HAP-1 (cell line): ENCODE data around the gene INHBE.

ENCODE experiments used
- DNase-seq, 2 experiments: peaks; one replicate each; pipeline ENCODE4 v3.0.0-alpha.2; 2016 to 2020; ENCODE audit warnings: low spot score in 2 of 2
- H3K27me3 ChIP-seq: fragments of 250-450 bp; sonication (Bioruptor Pico); 2 replicates; pipeline ENCODE4 v1.5.1; 2020; ENCODE audit warnings: low read depth, mild to moderate bottlenecking, moderate library complexity
- H3K36me3 ChIP-seq: fragments of 250-450 bp; sonication (Bioruptor Pico); replicated peaks from 2 replicates; pipeline ENCODE4 v1.5.1; 2020; ENCODE audit warnings: mild to moderate bottlenecking
- H3K4me1 ChIP-seq: fragments of 250-450 bp; sonication (Bioruptor Pico); 2 replicates; pipeline ENCODE4 v1.5.1; 2020; ENCODE audit warnings: mild to moderate bottlenecking
- H3K4me3 ChIP-seq: fragments of 250-450 bp; sonication (Bioruptor Pico); 2 replicates; pipeline ENCODE4 v1.5.1; 2020; ENCODE audit warnings: mild to moderate bottlenecking, moderate library complexity
- H3K9me3 ChIP-seq: fragments of 250-450 bp; sonication (Bioruptor Pico); 2 replicates; pipeline ENCODE4 v1.5.1; 2020; ENCODE audit warnings: mild to moderate bottlenecking, moderate library complexity
- in situ Hi-C: fragments of 300-500 bp; cut with MboI; formaldehyde crosslinking; loops from 3 replicates; pipeline ENCODE4 v1.14.3; 2020; ENCODE audit warnings: low sequenced_read_pairs, inconsistent platforms, mixed read lengths

INHBE gene

GRCh38 chr12:57460468-57460784 is 5.3 kb downstream of the INHBE start:
- peaks cover 5% of the 10 kb centered on the region; the same call in 1 of the 2 replicates for H3K27me3 ChIP-seq
- H3K36me3 ChIP-seq = no peaks in the 10 kb centered on the region
- H3K9me3 ChIP-seq = no peaks in the 10 kb centered on the region
- peak overlapping the region; percentile 49 for H3K4me3 ChIP-seq
- in situ Hi-C loops = no loop called here
- H3K4me1 ChIP-seq = peaks cover 11% of the 10 kb centered on the region
- peak in 1 of 2 experiments; percentile 27 for DNase-seq

- H3K36me3 ChIP-seq = no peaks in the 10 kb centered on the region
- peaks cover 5% of the 10 kb centered on the region; the same call in 1 of the 2 replicates for H3K27me3 ChIP-seq
- in situ Hi-C loops = no loop called here
- no peaks in the 10 kb centered on the region for H3K9me3 ChIP-seq
- H3K4me1 ChIP-seq = peaks cover 11% of the 10 kb centered on the region
- H3K4me3 ChIP-seq = peak overlapping the region; percentile 49
- DNase-seq = peak in 1 of 2 experiments; percentile 48
Observed at GRCh38 chr12:57460841-57461275, 5.8 kb downstream of the INHBE start.

DNA sequence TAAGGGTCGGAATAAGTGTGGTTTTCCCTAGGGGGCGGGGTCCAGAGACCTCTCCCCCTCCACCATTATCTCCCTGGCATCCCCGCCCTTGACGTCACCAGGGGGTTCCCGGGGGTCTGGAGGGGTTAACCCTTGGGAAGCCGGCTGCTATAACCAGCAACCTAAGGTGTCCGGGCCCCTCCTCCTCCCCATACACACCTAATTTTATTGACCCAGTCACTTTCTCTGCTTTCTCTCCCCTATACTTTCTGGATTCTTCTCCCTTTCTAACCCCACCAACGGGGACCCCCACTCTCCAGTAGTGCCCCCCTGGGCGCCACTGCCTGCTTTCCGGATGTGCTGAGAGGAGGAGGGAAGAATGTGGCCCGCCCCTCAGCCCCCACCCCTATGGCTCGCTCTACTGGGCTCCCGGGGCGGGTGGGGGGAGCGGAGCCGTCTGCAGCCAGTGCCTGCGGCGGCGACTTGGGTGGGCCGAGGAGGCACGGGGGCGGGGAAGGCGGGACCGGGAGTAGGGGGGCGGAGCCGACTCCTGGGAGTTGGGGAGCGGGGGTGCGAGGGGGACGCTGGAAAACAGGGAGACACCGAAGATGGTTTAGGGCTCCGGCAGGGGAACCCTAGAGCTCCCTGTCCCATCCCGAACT is 6.3 kb downstream of the INHBE start:
- peak; percentile 55 to 89 for DNase-seq

GRCh38 chr12:57461917-57462250 is 6.8 kb downstream of the INHBE start:
- H3K27me3 ChIP-seq = peaks cover 5% of the 10 kb centered on the region; the same call in 1 of the 2 replicates
- no peaks in the 10 kb centered on the region for H3K36me3 ChIP-seq
- H3K9me3 ChIP-seq = no peaks in the 10 kb centered on the region
- peak overlapping the region; percentile 49 for H3K4me3 ChIP-seq
- in situ Hi-C loops = no loop called here
- DNase-seq = peak in 1 of 2 experiments; percentile 32
- H3K4me1 ChIP-seq = peaks cover 11% of the 10 kb centered on the region

More for the DNA sequence above, 6.3 kb downstream of the INHBE start:
- Histone ChIP-seq H3K4me1 (peaks cover 11% of the 10 kb centered on the region), H3K4me3 (peak overlapping the region; percentile 49), H3K27me3 (peaks cover 5% of the 10 kb centered on the region; the same call in 1 of the 2 replicates), H3K9me3 (no peaks in the 10 kb centered on the region), H3K36me3 (no peaks in the 10 kb centered on the region)
- in situ Hi-C loops = no loop called here

- in situ Hi-C loops = no loop called here
- peak overlapping the region; percentile 49 for H3K4me3 ChIP-seq
- H3K27me3 ChIP-seq = peaks cover 6% of the 10 kb centered on the region; the same call in 1 of the 2 replicates
Observed at GRCh38 chr12:57462251-57462911, 7.3 kb downstream of the INHBE start.

DNA sequence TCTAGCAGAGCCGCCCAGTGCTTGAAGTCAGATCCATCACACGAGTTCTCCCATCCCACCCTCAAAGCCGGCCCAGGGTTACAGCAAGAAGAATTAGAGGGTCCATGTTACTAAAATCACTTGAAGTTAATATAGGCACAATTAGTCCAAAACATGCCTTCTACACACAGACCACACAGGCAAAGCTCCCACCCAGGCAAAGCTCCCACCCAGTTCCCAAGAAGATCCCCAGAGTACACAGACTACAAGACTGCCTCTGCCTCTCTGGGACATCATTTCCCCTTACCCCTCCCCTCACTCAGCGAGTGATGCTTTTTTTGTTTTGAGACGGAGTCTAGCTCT is 7.8 kb downstream of the INHBE start:
- in situ Hi-C loops = no loop called here
- Histone ChIP-seq H3K27me3 (peaks cover 9% of the 10 kb centered on the region; the same call in 1 of the 2 replicates), H3K36me3 (no peaks in the 10 kb centered on the region), H3K4me3 (peak overlapping the region; percentile 49), H3K9me3 (no peaks in the 10 kb centered on the region), H3K4me1 (peaks cover 11% of the 10 kb centered on the region)
- DNase-seq = no peak

More at GRCh38 chr12:57462251-57462911, 7.3 kb downstream of the INHBE start:
- peak; percentile 89 to 95 for DNase-seq
- peaks cover 11% of the 10 kb centered on the region for H3K4me1 ChIP-seq
- H3K9me3 ChIP-seq = no peaks in the 10 kb centered on the region
- no peaks in the 10 kb centered on the region for H3K36me3 ChIP-seq

DNA sequence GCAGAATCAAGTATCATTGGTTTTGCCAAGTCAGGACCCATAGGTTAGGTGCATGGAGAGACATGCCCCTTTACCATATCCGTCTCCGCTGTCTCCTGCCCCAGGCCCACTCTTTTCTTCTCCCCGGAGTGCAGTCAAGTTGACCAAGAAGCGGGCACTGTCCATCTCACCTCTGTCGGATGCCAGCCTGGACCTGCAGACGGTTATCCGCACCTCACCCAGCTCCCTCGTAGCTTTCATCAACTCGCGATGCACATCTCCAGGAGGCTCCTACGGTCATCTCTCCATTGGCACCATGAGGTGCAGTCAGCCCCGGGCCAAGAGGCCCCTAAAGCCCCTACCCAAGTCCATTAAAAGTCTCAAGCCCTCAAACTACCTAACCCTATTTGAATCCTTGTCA is 9.5 kb downstream of the INHBE start:
- Histone ChIP-seq H3K4me3 (no peak overlapping the region), H3K27me3 (peaks cover 9% of the 10 kb centered on the region; the same call in 1 of the 2 replicates), H3K4me1 (peaks cover 5% of the 10 kb centered on the region; the same call in 1 of the 2 replicates), H3K9me3 (no peaks in the 10 kb centered on the region), H3K36me3 (no peaks in the 10 kb centered on the region)
- in situ Hi-C loops = no loop called here
- no peak for DNase-seq

DNA sequence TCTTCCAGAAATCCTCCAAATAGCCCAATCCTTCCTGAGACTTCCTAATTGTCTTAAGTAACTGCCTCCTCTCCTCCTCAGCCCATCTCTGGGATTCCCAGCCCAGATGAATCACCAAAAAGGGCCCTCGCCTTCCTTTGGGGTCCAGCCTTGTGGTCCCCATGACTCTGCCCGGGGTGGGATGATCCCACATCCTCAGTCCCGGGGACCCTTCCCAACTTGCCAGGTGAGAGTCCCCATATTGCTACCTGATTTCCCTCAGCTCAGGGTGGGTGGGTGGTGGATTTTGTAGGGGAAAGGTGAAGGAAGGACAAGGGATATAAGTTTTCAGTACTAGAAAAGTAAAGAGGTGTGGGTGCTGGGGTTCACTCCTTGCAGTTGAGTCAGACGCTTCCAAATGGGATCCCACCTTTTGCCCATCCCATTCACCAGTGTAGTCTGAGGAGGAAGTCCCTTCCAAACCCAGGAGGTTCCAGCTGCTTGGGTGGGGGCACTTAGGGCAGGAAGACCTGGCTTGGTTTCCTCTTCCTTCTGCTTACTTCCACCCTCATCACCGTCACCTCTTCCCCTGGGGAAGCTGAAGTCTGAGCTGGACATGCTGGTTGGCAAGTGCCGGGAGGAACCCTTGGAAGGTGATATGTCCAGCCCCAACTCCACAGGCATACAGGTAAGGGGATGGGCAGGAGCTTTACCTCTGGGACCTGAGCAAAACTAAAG is 10.1 kb downstream of the INHBE start:
- H3K9me3 ChIP-seq = no peaks in the 10 kb centered on the region
- in situ Hi-C loops = no loop called here
- H3K27me3 ChIP-seq = peaks cover 9% of the 10 kb centered on the region; the same call in 1 of the 2 replicates
- H3K4me3 ChIP-seq = no peak overlapping the region
- H3K36me3 ChIP-seq = no peaks in the 10 kb centered on the region
- peaks cover 5% of the 10 kb centered on the region; the same call in 1 of the 2 replicates for H3K4me1 ChIP-seq
- DNase-seq = no peak

GRCh38 chr12:57465747-57466505 is 10.8 kb downstream of the INHBE start:
- in situ Hi-C loops = no loop called here
- no peaks in the 10 kb centered on the region for H3K9me3 ChIP-seq
- no peak overlapping the region for H3K4me3 ChIP-seq
- no peak for DNase-seq
- peaks cover 9% of the 10 kb centered on the region; the same call in 1 of the 2 replicates for H3K27me3 ChIP-seq
- H3K4me1 ChIP-seq = peaks cover 5% of the 10 kb centered on the region; the same call in 1 of the 2 replicates
- no peaks in the 10 kb centered on the region for H3K36me3 ChIP-seq

DNA sequence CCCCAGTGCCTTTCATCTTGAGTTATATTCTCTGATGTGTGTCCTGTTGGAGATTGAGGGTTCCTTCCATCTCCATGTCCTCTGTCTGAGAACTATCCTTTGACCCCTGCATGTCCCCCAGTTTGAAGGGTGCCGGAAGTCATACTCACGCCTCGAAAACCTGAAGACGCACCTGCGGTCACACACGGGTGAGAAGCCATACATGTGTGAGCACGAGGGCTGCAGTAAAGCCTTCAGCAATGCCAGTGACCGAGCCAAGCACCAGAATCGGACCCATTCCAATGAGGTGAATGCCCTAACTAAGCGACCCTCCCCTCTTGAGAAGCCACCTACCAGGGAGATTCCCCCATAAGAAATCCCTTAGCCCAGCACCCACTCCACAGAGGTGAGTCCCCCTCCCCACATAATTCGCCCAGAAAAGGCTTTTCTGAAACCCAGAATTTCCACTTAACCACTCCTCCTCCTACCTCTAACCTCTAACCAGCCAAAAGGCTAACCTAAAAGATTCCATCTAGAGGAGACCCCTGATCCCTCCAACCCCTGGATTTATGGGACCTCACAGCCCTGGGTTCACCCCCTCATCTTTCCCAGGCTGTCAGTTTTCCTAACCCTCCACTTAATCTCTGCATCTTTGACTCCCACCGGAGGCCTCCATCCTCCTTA is 12.2 kb downstream of the INHBE start:
- H3K4me1 ChIP-seq = peaks cover 5% of the 10 kb centered on the region; the same call in 1 of the 2 replicates
- no peak overlapping the region for H3K4me3 ChIP-seq
- no peaks in the 10 kb centered on the region for H3K9me3 ChIP-seq
- peaks cover 12% of the 10 kb centered on the region; the same call in 1 of the 2 replicates for H3K27me3 ChIP-seq
- no peak for DNase-seq
- in situ Hi-C loops = no loop called here
- H3K36me3 ChIP-seq = no peaks in the 10 kb centered on the region

DNA sequence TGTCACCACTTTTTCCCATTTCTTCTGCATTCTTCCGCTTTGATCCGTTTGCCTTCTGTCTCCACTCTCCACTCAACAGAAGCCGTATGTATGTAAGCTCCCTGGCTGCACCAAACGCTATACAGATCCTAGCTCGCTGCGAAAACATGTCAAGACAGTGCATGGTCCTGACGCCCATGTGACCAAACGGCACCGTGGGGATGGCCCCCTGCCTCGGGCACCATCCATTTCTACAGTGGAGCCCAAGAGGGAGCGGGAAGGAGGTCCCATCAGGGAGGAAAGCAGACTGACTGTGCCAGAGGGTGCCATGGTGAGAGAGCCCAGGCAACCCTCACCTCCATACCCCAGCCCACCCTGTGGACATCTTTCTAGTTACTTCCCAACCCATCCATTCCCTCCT is 12.8 kb downstream of the INHBE start:
- H3K36me3 ChIP-seq = no peaks in the 10 kb centered on the region
- no peak for DNase-seq
- no peaks in the 10 kb centered on the region for H3K9me3 ChIP-seq
- in situ Hi-C loops = no loop called here
- no peak overlapping the region for H3K4me3 ChIP-seq
- peaks cover 16% of the 10 kb centered on the region for H3K27me3 ChIP-seq
- H3K4me1 ChIP-seq = peaks cover 1% of the 10 kb centered on the region; the same call in 1 of the 2 replicates

DNA sequence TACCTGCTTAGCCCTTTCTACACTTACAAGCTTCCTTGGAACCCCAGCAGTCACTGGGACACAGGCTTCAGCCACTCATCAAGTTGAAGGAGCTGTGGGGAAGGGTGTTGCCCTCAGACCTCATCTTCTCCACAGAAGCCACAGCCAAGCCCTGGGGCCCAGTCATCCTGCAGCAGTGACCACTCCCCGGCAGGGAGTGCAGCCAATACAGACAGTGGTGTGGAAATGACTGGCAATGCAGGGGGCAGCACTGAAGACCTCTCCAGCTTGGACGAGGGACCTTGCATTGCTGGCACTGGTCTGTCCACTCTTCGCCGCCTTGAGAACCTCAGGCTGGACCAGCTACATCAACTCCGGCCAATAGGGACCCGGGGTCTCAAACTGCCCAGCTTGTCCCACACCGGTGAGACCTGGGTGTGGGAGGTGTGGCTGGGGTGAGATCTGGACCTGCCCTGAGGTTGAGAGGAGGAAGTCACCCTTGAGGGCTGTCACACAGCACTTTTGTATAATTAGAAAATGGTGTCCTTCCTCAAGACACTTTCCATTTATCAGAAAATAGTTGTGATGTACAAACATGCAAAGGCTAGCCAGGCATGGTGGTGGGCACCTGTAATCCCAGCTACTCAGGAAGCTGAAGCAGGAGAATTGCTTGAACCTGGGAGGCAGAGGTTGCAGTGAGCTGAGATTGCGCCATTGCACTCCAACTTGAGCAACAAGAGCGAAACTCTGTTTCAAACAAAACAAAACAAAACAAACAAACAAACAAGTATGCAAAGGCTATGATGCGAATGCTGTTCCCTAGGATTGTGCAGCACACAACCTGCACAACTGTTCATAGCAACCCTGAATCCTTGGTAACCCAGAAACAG is 14.4 kb downstream of the INHBE start:
- no peak overlapping the region for H3K4me3 ChIP-seq
- in situ Hi-C loops = no loop called here
- H3K9me3 ChIP-seq = no peaks in the 10 kb centered on the region
- no peaks in the 10 kb centered on the region for H3K36me3 ChIP-seq
- H3K4me1 ChIP-seq = no peaks in the 10 kb centered on the region
- peaks cover 30% of the 10 kb centered on the region for H3K27me3 ChIP-seq
- DNase-seq = no peak
